ENCODE results near the gene DCC. TPM values are rescaled to one million over a fixed set of nuclear protein-coding genes. Genes with fewer than 3 reads are reported as not detected.

The DCC gene
- total RNA-seq, 3 donors from 2014 or later (not counting 1 experiment from before 2014, with no cell fraction given), result not detected

DNA sequence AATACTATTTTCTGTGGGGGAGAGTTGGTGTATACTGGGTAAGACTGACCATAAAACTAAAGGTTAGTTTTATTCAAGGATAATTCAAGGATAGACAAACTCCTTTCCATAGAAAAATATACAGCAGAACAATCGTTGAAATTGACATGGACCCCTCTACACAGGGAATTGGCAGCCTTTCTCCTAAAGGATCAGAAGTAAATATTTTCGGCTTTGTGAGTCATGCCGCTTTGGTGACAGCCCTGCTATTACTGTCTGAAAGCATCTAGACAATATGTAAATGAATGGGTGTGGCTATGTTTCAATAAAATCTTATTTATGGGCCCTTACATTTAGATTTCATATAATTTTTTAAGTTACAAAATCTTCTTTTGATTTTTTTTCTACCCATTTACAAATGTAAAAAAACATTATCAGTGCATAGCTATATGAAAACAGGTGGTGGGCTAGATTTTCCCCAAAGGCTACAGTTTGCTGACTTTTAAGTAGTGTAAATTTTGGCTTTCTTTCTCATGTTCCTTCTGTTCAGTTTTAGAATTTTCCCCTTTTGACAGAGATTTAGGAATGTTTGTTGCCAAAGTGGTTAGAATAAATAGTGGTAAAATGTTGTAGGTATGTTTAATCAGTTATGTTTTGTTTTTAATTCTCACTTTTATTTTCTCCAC lies 270.6 kb downstream of the DCC start:
- DNase-seq (no peak), ATAC-seq (no peak)
- Histone ChIP-seq H3K27me3 (ENCODE audit: control insufficient read depth, insufficient read depth, low read length) (no peaks in the 10 kb centered on the region), H3K4me1 (ENCODE audit: control insufficient read depth, insufficient read depth, low read length) (no peaks in the 10 kb centered on the region), H3K9me3 (ENCODE audit: control insufficient read depth, insufficient read depth, low read length) (no peaks in the 10 kb centered on the region), H3K36me3 (ENCODE audit: control insufficient read depth, insufficient read depth, low read length) (no peaks in the 10 kb centered on the region), H3K4me3 (ENCODE audit: low read length) (no peak overlapping the region), H3K27ac (ENCODE audit: low read length) (no peak overlapping the region)
- Mint-ChIP-seq H3K4me1 (no peaks in the 10 kb centered on the region), H3K27me3 (ENCODE audit: low read depth in 2 of 2) (no peaks in the 10 kb centered on the region), H3K27ac (no peak overlapping the region), H3K4me3 (no peak overlapping the region), H3K9me3 (peaks cover 0 to 9% of the 10 kb centered on the region in 2 donors), H3K36me3 (no peaks in the 10 kb centered on the region)
- intact Hi-C loops (cut with micrococcal nuclease), result no loop called here
- WGBS (ENCODE audit: insufficient coverage), result 94% methylated on average over 3 of the region's 3 CpGs
- no peak for TF ChIP-seq CTCF (IDR thresholded peaks at IDR 0.05)

GRCh38 chr18:52612406-52612805 lies 272.4 kb downstream of the DCC start:
- no peak overlapping the region for H3K4me3 ChIP-seq (ENCODE audit: low read length)
- no peaks in the 10 kb centered on the region for H3K36me3 ChIP-seq (ENCODE audit: control insufficient read depth, insufficient read depth, low read length)
- H3K27ac Mint-ChIP-seq, result no peak overlapping the region
- no peaks in the 10 kb centered on the region for H3K4me1 Mint-ChIP-seq
- H3K4me1 ChIP-seq (ENCODE audit: control insufficient read depth, insufficient read depth, low read length), result no peaks in the 10 kb centered on the region
- H3K9me3 ChIP-seq (ENCODE audit: control insufficient read depth, insufficient read depth, low read length), result no peaks in the 10 kb centered on the region
- H3K27me3 Mint-ChIP-seq (ENCODE audit: low read depth in 2 of 2), result no peaks in the 10 kb centered on the region
- H3K36me3 Mint-ChIP-seq, result no peaks in the 10 kb centered on the region
- no peaks in the 10 kb centered on the region for H3K27me3 ChIP-seq (ENCODE audit: control insufficient read depth, insufficient read depth, low read length)
- H3K27ac ChIP-seq (ENCODE audit: low read length), result no peak overlapping the region
- no peak overlapping the region for H3K4me3 Mint-ChIP-seq
- TF ChIP-seq CTCF (IDR thresholded peaks at IDR 0.05), result no peak
- intact Hi-C loops (cut with micrococcal nuclease), result no loop called here
- DNase-seq (no peak), ATAC-seq (no peak)
- H3K9me3 Mint-ChIP-seq, result peaks cover 0 to 16% of the 10 kb centered on the region in 2 donors

DNA sequence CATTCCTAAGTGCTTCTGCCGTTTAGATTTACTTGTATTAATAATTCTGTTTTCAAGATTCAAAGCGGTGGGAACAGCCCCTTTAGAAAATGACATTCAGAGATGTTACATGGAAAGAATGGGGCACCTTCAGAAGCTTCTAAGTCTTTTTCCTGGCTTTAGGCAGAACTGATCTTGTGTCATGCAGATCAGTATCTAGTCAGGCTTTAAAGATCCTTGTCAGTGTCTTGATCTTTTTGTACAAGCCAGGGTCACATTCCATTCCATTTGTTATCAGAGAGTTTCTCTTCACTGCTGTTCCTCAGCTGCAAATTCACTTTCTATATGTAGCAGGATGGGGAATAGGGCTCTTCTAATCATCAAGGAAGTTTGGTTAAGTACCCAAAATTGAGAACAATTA lies 275.3 kb downstream of the DCC start:
- no peaks in the 10 kb centered on the region for H3K27me3 ChIP-seq (ENCODE audit: control insufficient read depth, insufficient read depth, low read length)
- no peaks in the 10 kb centered on the region for H3K4me1 Mint-ChIP-seq
- no peaks in the 10 kb centered on the region for H3K4me1 ChIP-seq (ENCODE audit: control insufficient read depth, insufficient read depth, low read length)
- H3K9me3 ChIP-seq (ENCODE audit: control insufficient read depth, insufficient read depth, low read length), result no peaks in the 10 kb centered on the region
- DNase-seq, result no peak
- H3K27me3 Mint-ChIP-seq (ENCODE audit: low read depth in 2 of 2), result no peaks in the 10 kb centered on the region
- no peak for ATAC-seq
- no peak overlapping the region for H3K27ac Mint-ChIP-seq
- no peak overlapping the region for H3K4me3 Mint-ChIP-seq
- no peak for TF ChIP-seq CTCF (IDR thresholded peaks at IDR 0.05)
- 73% methylated on average over 2 of the region's 2 CpGs for WGBS (ENCODE audit: insufficient coverage)
- H3K27ac ChIP-seq (ENCODE audit: low read length), result no peak overlapping the region
- no peak overlapping the region for H3K4me3 ChIP-seq (ENCODE audit: low read length)
- no peaks in the 10 kb centered on the region for H3K36me3 Mint-ChIP-seq
- no peaks in the 10 kb centered on the region for H3K36me3 ChIP-seq (ENCODE audit: control insufficient read depth, insufficient read depth, low read length)
- intact Hi-C loops (cut with micrococcal nuclease), result no loop called here
- H3K9me3 Mint-ChIP-seq, result peaks cover 0 to 12% of the 10 kb centered on the region in 2 donors

DNA sequence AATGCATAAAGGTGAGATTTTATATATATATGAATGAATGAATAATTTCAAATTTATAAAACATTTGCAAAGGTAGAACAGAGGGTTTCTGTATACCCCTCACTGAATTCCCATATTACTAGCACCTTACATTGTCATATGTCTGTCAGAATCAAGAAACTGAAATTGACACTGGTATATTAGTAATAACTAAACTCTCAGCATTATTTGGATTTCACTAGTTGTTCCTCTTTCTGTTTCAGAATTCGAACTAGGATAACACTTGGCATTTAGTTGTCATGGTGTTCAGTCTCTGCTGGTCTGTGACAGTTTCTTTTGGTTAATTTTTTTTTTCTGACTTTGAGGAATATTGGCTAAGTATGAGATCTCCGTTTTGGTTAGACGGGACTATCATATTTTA lies 275.9 kb downstream of the DCC start:
- no peaks in the 10 kb centered on the region for H3K36me3 ChIP-seq (ENCODE audit: control insufficient read depth, insufficient read depth, low read length)
- H3K4me1 Mint-ChIP-seq, result no peaks in the 10 kb centered on the region

More for the DNA sequence above, 275.9 kb downstream of the DCC start:
- Mint-ChIP-seq H3K27ac (no peak overlapping the region), H3K9me3 (peaks cover 0 to 12% of the 10 kb centered on the region in 2 donors), H3K27me3 (ENCODE audit: low read depth in 2 of 2) (no peaks in the 10 kb centered on the region), H3K36me3 (no peaks in the 10 kb centered on the region), H3K4me3 (no peak overlapping the region)
- Histone ChIP-seq H3K4me3 (ENCODE audit: low read length) (no peak overlapping the region), H3K4me1 (ENCODE audit: control insufficient read depth, insufficient read depth, low read length) (no peaks in the 10 kb centered on the region), H3K27me3 (ENCODE audit: control insufficient read depth, insufficient read depth, low read length) (no peaks in the 10 kb centered on the region), H3K9me3 (ENCODE audit: control insufficient read depth, insufficient read depth, low read length) (no peaks in the 10 kb centered on the region), H3K27ac (ENCODE audit: low read length) (no peak overlapping the region)
- ATAC-seq (no peak), DNase-seq (no peak)
- TF ChIP-seq CTCF (IDR thresholded peaks at IDR 0.05), result no peak
- 38% methylated on average over 1 of the region's 3 CpGs for WGBS (ENCODE audit: insufficient coverage)
- intact Hi-C loops (cut with micrococcal nuclease), result no loop called here
